Natural killer cell treated with Interleukin-12 subunit alpha and Interleukin-12 subunit beta and Interleukin-15 and Interleukin-18, amount 100 ng/mL, for 72 hours (primary cell): Measurements from ENCODE around the gene GPBP1L1. TPM values are rescaled to one million over a fixed set of nuclear protein-coding genes. Genes with fewer than 3 reads are reported as not detected.
"Not testable (repeated sequence)": the region's sequence is repeated elsewhere in the genome, so short reads cannot be mapped to it uniquely, and the experiment has no call there.

Experiments
- ATAC-seq, 2 donors: fragments of 150-1000 bp; cut with Tn5 transposase in 1 of 2; sonication (Bioruptor Pico), chemical (Tn5 transposase) in 1 of 2; 2 replicates each; pipeline ENCODE4 v1.10.0; 2021
- DNase-seq: peaks from one replicate; pipeline ENCODE4 v3.0.0; 2022; ENCODE audit warnings: low spot score
- H3K27ac Mint-ChIP-seq, 2 donors: 1 replicate in 1 of 2; 2 replicates in 1 of 2; pipeline ENCODE4 v1.8.0; 2022; ENCODE audit warnings: mixed read lengths in 2 of 2, mild to moderate bottlenecking in 1 of 2, moderate library complexity in 1 of 2
- H3K27me3 Mint-ChIP-seq, 2 donors: 1 replicate in 1 of 2; 2 replicates in 1 of 2; pipeline ENCODE4 v1.8.0; 2022; ENCODE audit warnings: mixed read lengths in 2 of 2
- H3K36me3 Mint-ChIP-seq: one replicate; pipeline ENCODE4 v1.8.0; 2022; ENCODE audit warnings: mixed read lengths
- H3K4me1 Mint-ChIP-seq, 2 donors: 1 replicate in 1 of 2; 2 replicates in 1 of 2; pipeline ENCODE4 v1.8.0; 2022; ENCODE audit warnings: low read depth in 2 of 2, mixed read lengths in 2 of 2, mild to moderate bottlenecking in 1 of 2
- H3K4me3 Mint-ChIP-seq: one replicate; pipeline ENCODE4 v1.8.0; 2022; ENCODE audit warnings: mixed read lengths
- H3K9me3 Mint-ChIP-seq: 2 replicates; pipeline ENCODE4 v1.8.0; 2022; ENCODE audit warnings: mixed read lengths
- total RNA-seq, 2 donors: library from RNA; stranded (reverse); gene quantifications; one replicate each; pipeline ENCODE4 v1.2.3, GENCODE V29; 2022

GPBP1L1 gene, protein sequence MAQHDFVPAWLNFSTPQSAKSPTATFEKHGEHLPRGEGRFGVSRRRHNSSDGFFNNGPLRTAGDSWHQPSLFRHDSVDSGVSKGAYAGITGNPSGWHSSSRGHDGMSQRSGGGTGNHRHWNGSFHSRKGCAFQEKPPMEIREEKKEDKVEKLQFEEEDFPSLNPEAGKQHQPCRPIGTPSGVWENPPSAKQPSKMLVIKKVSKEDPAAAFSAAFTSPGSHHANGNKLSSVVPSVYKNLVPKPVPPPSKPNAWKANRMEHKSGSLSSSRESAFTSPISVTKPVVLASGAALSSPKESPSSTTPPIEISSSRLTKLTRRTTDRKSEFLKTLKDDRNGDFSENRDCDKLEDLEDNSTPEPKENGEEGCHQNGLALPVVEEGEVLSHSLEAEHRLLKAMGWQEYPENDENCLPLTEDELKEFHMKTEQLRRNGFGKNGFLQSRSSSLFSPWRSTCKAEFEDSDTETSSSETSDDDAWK
- total RNA-seq: 100 to 1,000 TPM; 100 to 140 TPM

GRCh38 chr1:45686288-45687013 is at the start of gene GPBP1L1:
GPBP1L1 (minus strand) TSS chr1:45686533; CDS start chr1:45659087, 27,446 bp downstream.
- H3K4me1 Mint-ChIP-seq: peaks cover 29 to 37% of the 10 kb centered on the region in 2 donors
- no peaks in the 10 kb centered on the region for H3K9me3 Mint-ChIP-seq
- H3K4me3 Mint-ChIP-seq: peak within 1 kb of the TSS; percentile 99
- peaks cover 7% of the 10 kb centered on the region for H3K36me3 Mint-ChIP-seq
- peak within 1 kb of the TSS; percentile 100 for H3K27ac Mint-ChIP-seq
- H3K27me3 Mint-ChIP-seq: no peaks in the 10 kb centered on the region
- DNase-seq (peak; percentile 98), ATAC-seq (peak; percentile 89 to 91)

DNA sequence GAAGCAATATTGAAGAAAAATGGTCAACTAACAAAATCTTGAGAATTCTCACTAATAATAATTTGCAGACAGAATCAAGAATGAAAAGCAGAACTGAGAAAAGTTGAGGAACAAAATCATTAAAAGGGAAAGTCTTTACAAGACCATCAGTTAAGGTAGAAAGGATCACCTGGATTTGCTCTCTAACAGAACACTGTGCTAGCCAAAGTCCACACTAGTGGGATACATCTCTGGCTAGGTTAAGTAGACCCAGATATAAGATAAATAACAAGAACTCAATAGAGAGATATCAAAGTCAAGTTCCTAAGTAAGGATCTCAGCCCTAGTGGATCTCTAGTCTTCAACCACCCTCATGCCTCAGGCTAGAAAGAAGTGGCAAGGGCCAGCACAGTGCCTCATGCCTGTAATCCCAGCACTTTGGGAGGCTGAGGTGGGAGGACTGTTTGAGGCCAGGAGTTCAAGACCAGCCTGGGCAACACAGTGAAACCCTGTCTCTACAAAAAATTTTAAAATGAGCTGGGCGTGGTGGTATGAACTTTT is 44.5 kb upstream of the GPBP1L1 start:
- Mint-ChIP-seq H3K4me1 (peaks cover 5 to 7% of the 10 kb centered on the region in 2 donors), H3K9me3 (no peaks in the 10 kb centered on the region), H3K36me3 (no peaks in the 10 kb centered on the region), H3K27me3 (no peaks in the 10 kb centered on the region), H3K27ac (no peak overlapping the region), H3K4me3 (no peak overlapping the region)
- DNase-seq: no peak
- no peak for ATAC-seq

- Mint-ChIP-seq H3K9me3 (no peaks in the 10 kb centered on the region), H3K27ac (no peak overlapping the region)
These were observed 43.9 kb upstream of the GPBP1L1 start for GRCh38 chr1:45730075-45730779.

DNA sequence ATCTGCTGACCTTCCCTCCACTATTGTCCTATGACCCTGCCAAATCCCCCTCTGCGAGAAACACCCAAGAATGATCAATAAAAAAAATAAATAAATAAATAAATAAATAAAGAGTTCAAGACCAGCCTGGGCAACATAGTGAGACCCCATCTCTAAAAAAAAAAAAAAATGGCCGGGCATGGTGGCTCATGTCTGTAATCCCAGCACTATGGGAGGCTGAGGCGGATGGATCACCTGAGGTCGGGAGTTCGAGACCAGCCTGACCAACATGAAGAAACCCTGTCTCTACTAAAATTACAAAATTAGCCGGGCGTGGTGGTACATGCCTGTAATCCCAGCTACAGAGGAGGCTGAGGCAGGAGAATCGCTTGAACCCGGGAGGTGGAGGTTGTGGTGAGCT is 39.7 kb upstream of the GPBP1L1 start:
- H3K27ac Mint-ChIP-seq, ATAC-seq, H3K36me3 Mint-ChIP-seq, DNase-seq, H3K4me3 Mint-ChIP-seq, H3K27me3 Mint-ChIP-seq, H3K9me3 Mint-ChIP-seq, H3K4me1 Mint-ChIP-seq: not testable (repeated sequence)

More at GRCh38 chr1:45730075-45730779, 43.9 kb upstream of the GPBP1L1 start:
- no peak overlapping the region for H3K4me3 Mint-ChIP-seq
- H3K4me1 Mint-ChIP-seq: peaks cover 5 to 7% of the 10 kb centered on the region in 2 donors
- H3K27me3 Mint-ChIP-seq: no peaks in the 10 kb centered on the region
- DNase-seq (no peak), ATAC-seq (no peak)
- no peaks in the 10 kb centered on the region for H3K36me3 Mint-ChIP-seq

- Mint-ChIP-seq H3K9me3 (no peaks in the 10 kb centered on the region), H3K4me1 (peaks cover 0 to 3% of the 10 kb centered on the region in 2 donors), H3K4me3 (no peak overlapping the region), H3K36me3 (no peaks in the 10 kb centered on the region), H3K27ac (no peak overlapping the region), H3K27me3 (no peaks in the 10 kb centered on the region)
- no peak for ATAC-seq
- DNase-seq: no peak
These were observed 37.1 kb upstream of the GPBP1L1 start for GRCh38 chr1:45723248-45723930.

DNA sequence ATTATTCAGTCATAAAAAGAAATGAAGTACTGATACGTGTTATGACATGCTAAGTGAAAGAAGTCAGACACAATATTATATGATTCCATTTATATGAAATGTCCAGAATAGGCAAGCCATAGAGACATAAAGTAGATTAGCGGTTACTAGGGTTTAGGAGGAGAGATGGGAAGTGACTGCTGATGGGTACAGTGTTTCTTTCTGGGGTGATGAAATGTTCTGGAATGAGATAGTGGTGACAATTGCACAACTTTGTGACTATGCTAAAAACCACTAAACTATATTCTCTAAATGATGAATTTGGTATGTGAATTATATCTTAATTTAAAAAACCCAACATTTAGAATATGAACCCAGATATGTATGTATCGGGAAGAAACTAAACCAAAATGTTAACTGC is 36.5 kb upstream of the GPBP1L1 start:
- DNase-seq (no peak), ATAC-seq (no peak)
- Mint-ChIP-seq H3K4me1 (peaks cover 0 to 3% of the 10 kb centered on the region in 2 donors), H3K27ac (no peak overlapping the region), H3K36me3 (no peaks in the 10 kb centered on the region), H3K27me3 (no peaks in the 10 kb centered on the region), H3K9me3 (no peaks in the 10 kb centered on the region), H3K4me3 (no peak overlapping the region)

GRCh38 chr1:45721207-45721606 is 34.9 kb upstream of the GPBP1L1 start:
- DNase-seq: no peak
- H3K4me3 Mint-ChIP-seq: no peak overlapping the region
- peaks cover 0 to 3% of the 10 kb centered on the region in 2 donors for H3K4me1 Mint-ChIP-seq

GRCh38 chr1:45718289-45718688 is 32.0 kb upstream of the GPBP1L1 start:
- Mint-ChIP-seq H3K36me3 (no peaks in the 10 kb centered on the region), H3K4me3 (no peak overlapping the region), H3K27me3 (no peaks in the 10 kb centered on the region), H3K27ac (no peak overlapping the region), H3K4me1 (peaks cover 0 to 3% of the 10 kb centered on the region in 2 donors), H3K9me3 (no peaks in the 10 kb centered on the region)
- DNase-seq: no peak
- no peak for ATAC-seq

More at GRCh38 chr1:45721207-45721606, 34.9 kb upstream of the GPBP1L1 start:
- no peak for ATAC-seq
- Mint-ChIP-seq H3K27ac (no peak overlapping the region), H3K9me3 (no peaks in the 10 kb centered on the region), H3K36me3 (no peaks in the 10 kb centered on the region), H3K27me3 (no peaks in the 10 kb centered on the region)

DNA sequence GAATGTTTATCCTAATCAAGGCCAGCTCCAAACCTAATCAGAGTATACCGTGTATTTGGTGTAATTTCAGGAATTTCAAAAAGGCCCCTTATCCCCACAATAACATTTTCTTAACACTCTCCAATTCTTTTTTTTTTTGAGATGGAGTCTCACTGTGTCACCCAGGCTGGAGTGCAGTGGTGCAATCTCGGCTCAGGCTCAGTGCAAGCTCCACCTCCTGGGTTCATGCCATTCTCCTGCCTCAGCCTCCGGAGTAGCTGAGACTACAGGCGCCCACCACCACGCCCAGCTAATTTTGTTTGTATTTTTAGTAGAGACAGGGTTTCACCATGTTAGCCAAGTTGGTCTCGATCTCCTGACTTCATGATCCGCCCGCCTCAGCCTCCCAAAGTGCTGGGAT is 31.1 kb upstream of the GPBP1L1 start:
- H3K4me3 Mint-ChIP-seq, H3K36me3 Mint-ChIP-seq, H3K4me1 Mint-ChIP-seq, H3K9me3 Mint-ChIP-seq, H3K27me3 Mint-ChIP-seq, ATAC-seq, H3K27ac Mint-ChIP-seq, DNase-seq: not testable (repeated sequence)

DNA sequence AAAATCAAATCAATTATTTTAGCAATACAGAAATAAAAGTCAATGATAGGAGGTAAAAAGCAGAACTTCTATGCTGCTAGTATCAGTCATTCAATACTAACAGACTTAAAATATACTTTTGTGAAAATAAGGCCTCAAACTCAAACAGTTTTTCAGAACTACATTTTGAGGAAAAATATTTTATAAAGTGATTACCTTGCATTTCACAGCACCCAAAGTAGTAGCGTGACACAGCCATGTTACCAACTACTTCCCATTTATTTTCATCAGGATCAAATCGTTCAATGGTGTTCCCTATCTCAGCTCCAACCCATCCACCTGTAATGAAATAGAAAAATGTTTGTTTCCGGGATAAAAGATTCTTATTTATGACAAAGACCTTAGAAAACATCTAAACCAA is 30.4 kb upstream of the GPBP1L1 start:
- H3K36me3 Mint-ChIP-seq: peaks cover 3% of the 10 kb centered on the region

GRCh38 chr1:45713711-45714110 is 27.4 kb upstream of the GPBP1L1 start:
- Mint-ChIP-seq H3K27ac (no peak overlapping the region), H3K27me3 (no peaks in the 10 kb centered on the region), H3K4me3 (no peak overlapping the region), H3K4me1 (no peaks in the 10 kb centered on the region), H3K9me3 (no peaks in the 10 kb centered on the region), H3K36me3 (peaks cover 6% of the 10 kb centered on the region)
- ATAC-seq (no peak), DNase-seq (no peak)

More for the DNA sequence above, 30.4 kb upstream of the GPBP1L1 start:
- ATAC-seq (no peak), DNase-seq (no peak)
- H3K27ac Mint-ChIP-seq: no peak overlapping the region
- H3K4me3 Mint-ChIP-seq: no peak overlapping the region
- H3K4me1 Mint-ChIP-seq: no peaks in the 10 kb centered on the region
- H3K9me3 Mint-ChIP-seq: no peaks in the 10 kb centered on the region
- H3K27me3 Mint-ChIP-seq: no peaks in the 10 kb centered on the region

DNA sequence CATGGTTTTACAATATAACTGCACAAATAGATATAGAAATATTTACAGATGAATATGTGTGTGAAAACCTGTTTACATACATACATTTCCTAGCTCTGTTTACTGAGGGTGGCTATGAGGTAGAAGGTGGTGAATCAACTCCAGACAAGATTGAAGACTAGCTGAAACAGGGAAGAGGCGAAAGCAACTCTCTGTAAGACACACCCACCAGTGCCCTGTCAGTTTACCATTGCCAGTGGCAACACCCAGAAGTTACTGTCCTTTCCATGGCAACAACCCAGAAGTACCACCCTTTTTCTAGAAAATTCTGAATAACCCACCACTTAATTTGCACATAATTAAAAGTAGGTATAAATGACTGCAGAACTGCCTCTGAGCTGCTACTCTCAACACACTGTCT is 18.3 kb upstream of the GPBP1L1 start:
- Mint-ChIP-seq H3K27ac (no peak overlapping the region), H3K9me3 (no peaks in the 10 kb centered on the region), H3K27me3 (no peaks in the 10 kb centered on the region), H3K4me1 (peaks cover 0 to 3% of the 10 kb centered on the region in 2 donors), H3K36me3 (peaks cover 9% of the 10 kb centered on the region), H3K4me3 (no peak overlapping the region)
- ATAC-seq: no peak
- DNase-seq: no peak

DNA sequence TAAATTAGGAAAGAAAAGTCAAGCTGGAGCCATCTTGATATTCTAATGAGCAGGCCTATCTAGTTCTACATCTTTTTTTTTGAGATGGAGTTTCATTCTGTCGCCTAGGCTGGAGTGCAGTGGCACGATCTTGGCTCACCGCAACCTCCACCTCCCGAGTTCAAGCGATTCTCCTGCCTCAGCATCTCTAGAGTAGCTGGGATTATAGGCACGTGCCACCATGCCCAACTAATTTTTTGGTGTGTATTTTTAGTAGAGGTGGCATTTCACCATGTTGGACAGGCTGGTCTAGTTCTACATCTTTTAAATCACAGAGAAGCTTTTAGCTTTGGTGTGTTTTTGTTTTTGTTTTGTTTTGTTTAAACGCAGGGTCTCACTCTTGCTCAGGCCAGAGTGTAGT is 8.5 kb upstream of the GPBP1L1 start:
- H3K27me3 Mint-ChIP-seq: no peaks in the 10 kb centered on the region
- ATAC-seq (no peak), DNase-seq (no peak)
- no peaks in the 10 kb centered on the region for H3K9me3 Mint-ChIP-seq
- H3K27ac Mint-ChIP-seq: no peak overlapping the region
- no peak overlapping the region for H3K4me3 Mint-ChIP-seq
- H3K4me1 Mint-ChIP-seq: peaks cover 0 to 10% of the 10 kb centered on the region in 2 donors
- H3K36me3 Mint-ChIP-seq: peaks cover 6% of the 10 kb centered on the region
